WTC11 (cell line): ENCODE results near the gene CNPY1. TPM values are rescaled to one million over a fixed set of nuclear protein-coding genes. Genes with fewer than 3 reads are reported as not detected.
"Not testable (repeated sequence)": the region's sequence is repeated elsewhere in the genome, so short reads cannot be mapped to it uniquely, and the experiment has no call there.

ENCODE experiments used
- ATAC-seq: fragments of 200-7000 bp; cut with Tn5 transposase; 2 replicates; pipeline ENCODE4 v1.10.0; 2021; ENCODE audit warnings: mild to moderate bottlenecking, moderate library complexity
- CTCF ChIA-PET: fragments of 300-600 bp; sonication (Branson Sonifier 250); formaldehyde crosslinking; loops from one replicate; lab custom pipeline; 2021; ENCODE audit warnings: antibody characterized with exemption; lab: Charles Lee
- POLR2A ChIA-PET: fragments of 350-600 bp; sonication (Branson Sonifier 250); formaldehyde crosslinking; loops from one replicate; lab custom pipeline; 2021; ENCODE audit warnings: antibody characterized with exemption; lab: Charles Lee
- DNase-seq: peaks from one replicate; pipeline ENCODE4 v3.0.0; 2021; ENCODE audit warnings: low spot score
- H3K27ac Mint-ChIP-seq: 2 replicates; pipeline ENCODE4 v1.8.0; 2021; ENCODE audit warnings: mixed read lengths
- H3K27me3 Mint-ChIP-seq: 2 replicates; pipeline ENCODE4 v1.8.0; 2021; ENCODE audit warnings: low read depth, mild to moderate bottlenecking, moderate library complexity, mixed read lengths
- H3K36me3 Mint-ChIP-seq: 2 replicates; pipeline ENCODE4 v1.8.0; 2021; ENCODE audit warnings: mixed read lengths
- H3K4me1 Mint-ChIP-seq: 2 replicates; pipeline ENCODE4 v1.8.0; 2022; ENCODE audit warnings: mixed read lengths
- H3K4me3 Mint-ChIP-seq: 2 replicates; pipeline ENCODE4 v1.8.0; 2021; ENCODE audit warnings: mild to moderate bottlenecking, moderate library complexity, mixed read lengths
- H3K9me3 Mint-ChIP-seq: 2 replicates; pipeline ENCODE4 v1.8.0; 2021; ENCODE audit warnings: mixed read lengths
- ELF4 ChIP-seq: sonication (generic); formaldehyde crosslinking; IDR thresholded peaks from 2 replicates; pipeline ENCODE4 v1.8.1; 2022; ENCODE audit warnings: low read depth, mild to moderate bottlenecking, moderate library complexity, missing genetic modification reagents
- ETV6 ChIP-seq: sonication (generic); formaldehyde crosslinking; IDR thresholded peaks from 2 replicates; pipeline ENCODE4 v1.8.1; 2022; ENCODE audit warnings: mild to moderate bottlenecking, missing genetic modification reagents
- FOXK1 ChIP-seq: sonication (generic); formaldehyde crosslinking; IDR thresholded peaks from 2 replicates; pipeline ENCODE4 v1.8.0; 2022; ENCODE audit warnings: mild to moderate bottlenecking, moderate library complexity, missing genetic modification reagents
- FOXP1 ChIP-seq: sonication (generic); formaldehyde crosslinking; IDR thresholded peaks from 2 replicates; pipeline ENCODE4 v1.8.0; 2022; ENCODE audit warnings: missing genetic modification reagents, mild to moderate bottlenecking, moderate library complexity, borderline replicate concordance
- HMGA2 ChIP-seq: fragments of 250-450 bp; sonication (Bioruptor Pico); IDR thresholded peaks from 2 replicates; pipeline ENCODE4 v1.4.0; 2021; ENCODE audit warnings: mild to moderate bottlenecking, moderate library complexity
- PREB ChIP-seq: sonication (generic); formaldehyde crosslinking; IDR thresholded peaks from 2 replicates; pipeline ENCODE4 v1.8.1; 2022; ENCODE audit warnings: mild to moderate bottlenecking, missing genetic modification reagents, moderate library complexity, borderline replicate concordance
- SMAD3 ChIP-seq: sonication (generic); formaldehyde crosslinking; IDR thresholded peaks from 2 replicates; pipeline ENCODE4 v1.8.0; 2022; ENCODE audit warnings: missing genetic modification reagents, mild to moderate bottlenecking, borderline replicate concordance
- TCF7 ChIP-seq: sonication (generic); formaldehyde crosslinking; IDR thresholded peaks from 2 replicates; pipeline ENCODE4 v1.8.0; 2022; ENCODE audit warnings: mild to moderate bottlenecking, low read depth, missing genetic modification reagents, moderate library complexity
- TEAD4 ChIP-seq: sonication (generic); formaldehyde crosslinking; IDR thresholded peaks from 2 replicates; pipeline ENCODE4 v1.8.0; 2022; ENCODE audit warnings: mild to moderate bottlenecking, missing genetic modification reagents
- USF2 ChIP-seq: sonication (generic); formaldehyde crosslinking; IDR thresholded peaks from 2 replicates; pipeline ENCODE4 v1.8.1; 2023; ENCODE audit warnings: mild to moderate bottlenecking, missing genetic modification reagents, moderate library complexity
- ZBTB21 ChIP-seq: sonication (generic); formaldehyde crosslinking; IDR thresholded peaks from 2 replicates; pipeline ENCODE4 v1.8.1; 2023; ENCODE audit warnings: mild to moderate bottlenecking, missing genetic modification reagents, borderline replicate concordance
- ZNF121 ChIP-seq: sonication (generic); formaldehyde crosslinking; IDR thresholded peaks from 2 replicates; pipeline ENCODE4 v1.8.0; 2023; ENCODE audit warnings: missing genetic modification reagents
- ZNF281 ChIP-seq: sonication (generic); formaldehyde crosslinking; IDR thresholded peaks from 2 replicates; pipeline ENCODE4 v1.8.0; 2023; ENCODE audit warnings: mild to moderate bottlenecking, missing genetic modification reagents
- total RNA-seq: library from RNA; stranded (reverse); gene quantifications from 3 replicates; pipeline ENCODE4 v1.2.3, GENCODE V29; 2021
- TF ChIP-seq, protein P1 (sequence below): sonication (generic); formaldehyde crosslinking; conservative IDR thresholded peaks from 2 replicates; pipeline ENCODE4 v1.8.1; 2023; ENCODE audit warnings: mild to moderate bottlenecking, low read depth, missing genetic modification reagents, moderate library complexity
- TF ChIP-seq, protein P2 (sequence below): fragments of 250-450 bp; sonication (Bioruptor Pico); IDR thresholded peaks from 2 replicates; pipeline ENCODE4 v1.9.0; 2021; ENCODE audit warnings: moderate library complexity, mild to moderate bottlenecking, inconsistent platforms, borderline replicate concordance
- TF ChIP-seq, protein P3 (sequence below): sonication (generic); formaldehyde crosslinking; IDR thresholded peaks from 2 replicates; pipeline ENCODE4 v1.8.1; 2023; ENCODE audit warnings: mild to moderate bottlenecking, missing genetic modification reagents

The CNPY1 gene
- total RNA-seq, 1 experiment from 2014 or later = 0.09 TPM

GRCh38 chr7:155565596-155565995 is 19.2 kb upstream of the CNPY1 start (continued):
- TF ChIP-seq, protein P1, sequence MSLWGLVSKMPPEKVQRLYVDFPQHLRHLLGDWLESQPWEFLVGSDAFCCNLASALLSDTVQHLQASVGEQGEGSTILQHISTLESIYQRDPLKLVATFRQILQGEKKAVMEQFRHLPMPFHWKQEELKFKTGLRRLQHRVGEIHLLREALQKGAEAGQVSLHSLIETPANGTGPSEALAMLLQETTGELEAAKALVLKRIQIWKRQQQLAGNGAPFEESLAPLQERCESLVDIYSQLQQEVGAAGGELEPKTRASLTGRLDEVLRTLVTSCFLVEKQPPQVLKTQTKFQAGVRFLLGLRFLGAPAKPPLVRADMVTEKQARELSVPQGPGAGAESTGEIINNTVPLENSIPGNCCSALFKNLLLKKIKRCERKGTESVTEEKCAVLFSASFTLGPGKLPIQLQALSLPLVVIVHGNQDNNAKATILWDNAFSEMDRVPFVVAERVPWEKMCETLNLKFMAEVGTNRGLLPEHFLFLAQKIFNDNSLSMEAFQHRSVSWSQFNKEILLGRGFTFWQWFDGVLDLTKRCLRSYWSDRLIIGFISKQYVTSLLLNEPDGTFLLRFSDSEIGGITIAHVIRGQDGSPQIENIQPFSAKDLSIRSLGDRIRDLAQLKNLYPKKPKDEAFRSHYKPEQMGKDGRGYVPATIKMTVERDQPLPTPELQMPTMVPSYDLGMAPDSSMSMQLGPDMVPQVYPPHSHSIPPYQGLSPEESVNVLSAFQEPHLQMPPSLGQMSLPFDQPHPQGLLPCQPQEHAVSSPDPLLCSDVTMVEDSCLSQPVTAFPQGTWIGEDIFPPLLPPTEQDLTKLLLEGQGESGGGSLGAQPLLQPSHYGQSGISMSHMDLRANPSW (CRISPR knock-in tag) = no peak
- TF ChIP-seq, all 79 proteins: peak for 0

GRCh38 chr7:155562976-155563375 is 16.6 kb upstream of the CNPY1 start:
- H3K27ac Mint-ChIP-seq, H3K27me3 Mint-ChIP-seq, ATAC-seq, H3K9me3 Mint-ChIP-seq, H3K4me3 Mint-ChIP-seq, H3K36me3 Mint-ChIP-seq, DNase-seq, POLR2A ChIA-PET, CTCF ChIA-PET, H3K4me1 Mint-ChIP-seq: not testable (repeated sequence)
- TF ChIP-seq ZNF121 (CRISPR knock-in tag) = 0 out of 2 replicates have a peak, but pooled peaks have one; percentile 10

DNA sequence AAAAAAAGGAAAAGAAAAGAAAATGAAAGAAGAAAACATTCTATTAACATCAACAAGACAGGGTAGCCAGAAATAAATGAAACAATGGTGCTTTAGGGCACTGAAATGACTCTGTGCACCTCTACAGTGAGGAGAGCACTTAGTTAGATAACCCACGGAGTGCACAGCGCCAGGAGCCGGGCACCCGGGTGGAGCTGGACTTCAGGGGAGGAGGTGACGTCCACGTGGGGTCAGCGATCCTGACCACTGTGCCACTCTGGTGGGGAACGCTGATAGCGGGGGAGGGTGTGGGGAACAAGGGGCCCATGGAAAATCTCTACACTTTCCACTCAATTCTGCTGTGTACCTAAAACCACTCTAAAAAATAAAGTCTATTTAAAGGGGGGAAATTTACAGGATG is 15.7 kb upstream of the CNPY1 start:
- Mint-ChIP-seq H3K27ac (no peak overlapping the region), H3K27me3 (no peaks in the 10 kb centered on the region; the same call in 1 of the 2 replicates), H3K36me3 (no peaks in the 10 kb centered on the region), H3K4me3 (no peak overlapping the region), H3K9me3 (no peaks in the 10 kb centered on the region), H3K4me1 (no peaks in the 10 kb centered on the region)
- ATAC-seq = no peak
- CTCF ChIA-PET = no interaction called here
- POLR2A ChIA-PET = no interaction called here
- TF ChIP-seq HMGA2 (CRISPR knock-in tag) (no peak), SMAD3 (no peak), ZNF281 (CRISPR knock-in tag) (no peak), ELF4 (CRISPR knock-in tag) (no peak), TEAD4 (CRISPR knock-in tag) (no peak)
- DNase-seq = no peak

- ATAC-seq (no peak), DNase-seq (no peak)
- Mint-ChIP-seq H3K27ac (no peak overlapping the region), H3K27me3 (no peaks in the 10 kb centered on the region; the same call in 1 of the 2 replicates), H3K36me3 (no peaks in the 10 kb centered on the region), H3K4me3 (no peak overlapping the region), H3K9me3 (no peaks in the 10 kb centered on the region), H3K4me1 (no peaks in the 10 kb centered on the region)
- ChIA-PET POLR2A (no interaction called here), CTCF (no interaction called here)
- TF ChIP-seq PREB (no peak), ETV6 (no peak), ZNF121 (CRISPR knock-in tag) (no peak), USF2 (CRISPR knock-in tag) (no peak), ZBTB21 (CRISPR knock-in tag) (no peak), TEAD4 (CRISPR knock-in tag) (no peak), TCF7 (CRISPR knock-in tag) (no peak), FOXK1 (no peak), FOXP1 (no peak)
- TF ChIP-seq, protein P2, sequence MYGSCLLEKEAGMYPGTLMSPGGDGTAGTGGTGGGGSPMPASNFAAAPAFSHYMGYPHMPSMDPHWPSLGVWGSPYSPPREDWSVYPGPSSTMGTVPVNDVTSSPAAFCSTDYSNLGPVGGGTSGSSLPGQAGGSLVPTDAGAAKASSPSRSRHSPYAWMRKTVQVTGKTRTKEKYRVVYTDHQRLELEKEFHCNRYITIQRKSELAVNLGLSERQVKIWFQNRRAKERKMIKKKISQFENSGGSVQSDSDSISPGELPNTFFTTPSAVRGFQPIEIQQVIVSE (CRISPR knock-in tag) = no peak
- TF ChIP-seq, protein P1 (CRISPR knock-in tag) = no peak
- TF ChIP-seq, protein P3, sequence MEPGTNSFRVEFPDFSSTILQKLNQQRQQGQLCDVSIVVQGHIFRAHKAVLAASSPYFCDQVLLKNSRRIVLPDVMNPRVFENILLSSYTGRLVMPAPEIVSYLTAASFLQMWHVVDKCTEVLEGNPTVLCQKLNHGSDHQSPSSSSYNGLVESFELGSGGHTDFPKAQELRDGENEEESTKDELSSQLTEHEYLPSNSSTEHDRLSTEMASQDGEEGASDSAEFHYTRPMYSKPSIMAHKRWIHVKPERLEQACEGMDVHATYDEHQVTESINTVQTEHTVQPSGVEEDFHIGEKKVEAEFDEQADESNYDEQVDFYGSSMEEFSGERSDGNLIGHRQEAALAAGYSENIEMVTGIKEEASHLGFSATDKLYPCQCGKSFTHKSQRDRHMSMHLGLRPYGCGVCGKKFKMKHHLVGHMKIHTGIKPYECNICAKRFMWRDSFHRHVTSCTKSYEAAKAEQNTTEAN (CRISPR knock-in tag) = no peak
Observed at GRCh38 chr7:155560982-155561686, 14.8 kb upstream of the CNPY1 start.
